ENCODE results near the gene TOP3A.

DNA sequence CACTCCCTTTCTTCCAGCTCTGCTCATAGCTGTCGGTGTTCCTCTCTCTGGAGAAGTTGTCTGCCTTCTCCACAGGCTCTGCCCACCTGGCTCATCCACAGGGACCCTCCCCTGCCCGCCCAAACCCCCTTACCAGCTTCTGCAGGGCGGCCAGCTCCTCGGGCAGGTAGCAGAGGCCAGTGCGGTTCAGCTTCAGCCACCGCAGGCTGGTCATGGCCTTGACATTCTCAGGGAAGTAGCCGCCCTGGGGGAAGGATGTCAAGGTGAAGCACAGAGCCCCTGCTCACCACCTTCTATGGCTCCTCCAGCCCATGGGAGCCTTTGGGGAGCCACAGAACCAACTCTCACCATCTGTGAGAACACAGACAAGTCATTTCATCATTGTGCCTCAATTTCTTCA lies 58.0 kb downstream of the TOP3A start:
- TF ChIP-seq, protein P1, sequence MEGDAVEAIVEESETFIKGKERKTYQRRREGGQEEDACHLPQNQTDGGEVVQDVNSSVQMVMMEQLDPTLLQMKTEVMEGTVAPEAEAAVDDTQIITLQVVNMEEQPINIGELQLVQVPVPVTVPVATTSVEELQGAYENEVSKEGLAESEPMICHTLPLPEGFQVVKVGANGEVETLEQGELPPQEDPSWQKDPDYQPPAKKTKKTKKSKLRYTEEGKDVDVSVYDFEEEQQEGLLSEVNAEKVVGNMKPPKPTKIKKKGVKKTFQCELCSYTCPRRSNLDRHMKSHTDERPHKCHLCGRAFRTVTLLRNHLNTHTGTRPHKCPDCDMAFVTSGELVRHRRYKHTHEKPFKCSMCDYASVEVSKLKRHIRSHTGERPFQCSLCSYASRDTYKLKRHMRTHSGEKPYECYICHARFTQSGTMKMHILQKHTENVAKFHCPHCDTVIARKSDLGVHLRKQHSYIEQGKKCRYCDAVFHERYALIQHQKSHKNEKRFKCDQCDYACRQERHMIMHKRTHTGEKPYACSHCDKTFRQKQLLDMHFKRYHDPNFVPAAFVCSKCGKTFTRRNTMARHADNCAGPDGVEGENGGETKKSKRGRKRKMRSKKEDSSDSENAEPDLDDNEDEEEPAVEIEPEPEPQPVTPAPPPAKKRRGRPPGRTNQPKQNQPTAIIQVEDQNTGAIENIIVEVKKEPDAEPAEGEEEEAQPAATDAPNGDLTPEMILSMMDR (conservative IDR thresholded peaks at IDR 0.05) = no peak
- no peak for TF ChIP-seq EZH2 (IDR thresholded peaks at IDR 0.05; ENCODE audit: low read depth)

All from PC-9 (cell line).